HG03571 (cell line): ENCODE data around the gene SLC25A47.
A peak's percentile ranks its signal among the peaks of the same experiment; 100 is the strongest.
"Not testable (repeated sequence)": the region's sequence is repeated elsewhere in the genome, so short reads cannot be mapped to it uniquely, and the experiment has no call there.

Experiments used
- ATAC-seq: cut with Tn5 transposase; IDR thresholded peaks from one replicate; pipeline ENCODE4 v1.9.1; 2021; ENCODE audit not compliant: unreplicated experiment

The SLC25A47 gene, protein sequence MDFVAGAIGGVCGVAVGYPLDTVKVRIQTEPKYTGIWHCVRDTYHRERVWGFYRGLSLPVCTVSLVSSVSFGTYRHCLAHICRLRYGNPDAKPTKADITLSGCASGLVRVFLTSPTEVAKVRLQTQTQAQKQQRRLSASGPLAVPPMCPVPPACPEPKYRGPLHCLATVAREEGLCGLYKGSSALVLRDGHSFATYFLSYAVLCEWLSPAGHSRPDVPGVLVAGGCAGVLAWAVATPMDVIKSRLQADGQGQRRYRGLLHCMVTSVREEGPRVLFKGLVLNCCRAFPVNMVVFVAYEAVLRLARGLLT

DNA sequence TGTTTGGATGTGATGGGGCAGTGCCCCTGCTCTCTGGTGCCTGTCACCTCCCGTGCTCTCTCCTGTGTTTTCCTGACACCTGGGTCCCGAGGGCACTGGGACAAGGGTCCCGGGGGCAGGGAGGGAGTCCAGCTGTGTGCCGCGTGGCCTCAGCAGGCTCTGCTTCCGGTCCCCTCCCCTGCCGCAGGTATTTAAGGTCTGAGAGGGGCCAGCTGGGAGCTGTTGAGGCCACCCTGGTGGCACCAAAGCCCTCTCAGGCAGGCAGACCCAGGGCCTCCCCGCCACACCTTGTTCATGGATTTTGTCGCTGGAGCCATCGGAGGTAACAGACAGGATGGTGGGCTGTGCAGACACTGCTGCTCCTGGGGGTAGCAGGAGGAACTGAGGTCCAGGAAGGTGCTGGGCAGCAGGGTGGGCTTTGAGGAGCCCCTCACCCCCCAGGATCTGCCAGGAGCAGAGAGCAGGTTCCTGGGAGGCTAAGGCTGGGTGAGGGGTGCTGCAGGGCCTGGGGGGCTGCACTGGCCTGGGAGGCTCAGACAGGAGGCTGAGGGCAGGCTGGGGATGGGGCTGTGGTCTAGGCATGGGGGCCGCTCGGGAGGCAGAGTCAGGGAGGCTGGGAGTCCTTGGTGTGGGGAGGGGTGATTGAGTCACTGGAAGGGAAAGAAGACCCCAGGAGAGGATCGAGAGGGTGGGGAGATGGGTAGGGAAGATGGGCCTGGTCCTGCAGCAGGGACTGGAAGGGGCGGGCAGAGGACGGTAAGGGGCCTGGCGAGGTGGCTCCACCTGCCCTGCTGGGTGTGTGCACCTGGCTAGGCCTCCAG is at the start of gene SLC25A47:
Gene SLC25A47, plus strand, starts transcription at position 219 of the 821 bp plus-strand sequence. Its CDS starts 76 bp downstream, at position 295.
- ATAC-seq = no peak

DNA sequence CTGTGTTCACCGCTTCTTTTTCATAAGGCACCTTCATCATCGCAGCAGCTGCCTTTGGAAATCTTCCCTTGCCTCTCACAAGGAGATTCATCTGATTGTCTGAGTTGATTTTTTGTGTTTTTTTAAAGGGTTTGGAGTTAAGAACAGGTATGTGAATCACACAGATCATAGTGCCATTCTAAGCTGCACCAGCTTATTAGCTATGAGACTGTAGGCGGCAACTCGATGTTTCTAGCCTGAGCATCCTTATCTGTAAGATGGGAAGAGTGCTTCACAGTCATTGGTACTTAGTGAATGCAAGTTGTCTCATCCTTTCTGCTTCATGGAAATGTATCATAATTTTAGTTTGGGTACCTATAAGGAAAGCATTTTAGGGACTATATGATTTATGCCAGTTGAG is 48.9 kb upstream of the SLC25A47 start:
- ATAC-seq = no peak

DNA sequence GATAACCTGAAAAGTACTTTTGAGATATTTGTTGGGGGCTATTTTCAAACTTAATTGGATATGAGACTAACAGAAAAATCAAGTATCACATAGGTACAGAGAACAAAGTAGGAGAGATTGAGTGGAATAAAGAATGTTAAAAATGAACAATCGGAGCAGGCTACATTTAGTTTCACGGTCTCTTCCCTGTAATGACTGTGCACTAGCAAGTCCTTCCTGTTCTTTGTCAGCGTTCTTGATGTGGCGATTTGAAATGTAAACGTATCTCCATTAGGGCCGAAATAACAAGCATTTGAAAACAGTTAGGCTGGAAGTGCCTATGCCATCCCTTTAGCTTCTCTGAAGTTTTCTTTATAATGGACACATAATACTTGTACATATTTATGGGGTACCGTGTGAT is 47.9 kb upstream of the SLC25A47 start:
- ATAC-seq = no peak

DNA sequence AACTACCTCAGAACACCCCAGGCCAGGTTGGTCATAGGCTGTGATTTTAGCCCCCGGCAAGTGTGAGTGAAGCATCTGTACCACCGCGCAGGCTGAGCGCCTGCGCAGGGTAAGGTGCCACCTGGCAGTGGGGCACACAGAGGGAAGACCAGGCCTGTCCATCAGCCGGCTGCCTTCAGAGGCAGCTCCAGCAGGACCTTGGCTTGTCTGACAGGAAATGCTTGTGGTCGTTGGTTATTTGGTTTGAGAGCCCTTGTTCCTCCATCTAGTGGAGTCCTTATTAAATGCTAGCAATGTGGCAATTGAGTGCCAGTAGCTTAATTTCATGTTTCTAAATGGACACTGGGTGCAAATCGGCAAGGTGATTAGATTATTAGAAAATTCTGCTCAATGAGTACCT is 44.4 kb upstream of the SLC25A47 start:
- no peak for ATAC-seq

DNA sequence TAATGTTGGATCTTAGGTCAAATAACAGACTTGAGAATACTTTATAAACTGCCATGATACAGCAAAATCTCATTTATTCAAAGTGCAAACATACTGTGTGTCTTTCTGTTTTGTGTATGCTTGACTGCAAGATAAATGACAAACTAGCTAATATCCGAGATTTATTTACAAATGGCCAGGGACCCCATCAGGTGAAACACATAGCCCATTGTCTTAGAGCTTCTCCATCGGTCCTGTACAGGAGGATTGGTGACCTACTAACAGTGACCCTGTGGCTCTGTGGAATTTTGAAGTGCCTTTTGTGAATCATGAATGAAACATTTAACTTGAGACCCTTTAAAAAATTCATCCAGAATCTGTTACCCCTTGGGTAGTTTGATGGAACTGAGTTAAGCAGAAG is 44.0 kb upstream of the SLC25A47 start:
- ATAC-seq = no peak

DNA sequence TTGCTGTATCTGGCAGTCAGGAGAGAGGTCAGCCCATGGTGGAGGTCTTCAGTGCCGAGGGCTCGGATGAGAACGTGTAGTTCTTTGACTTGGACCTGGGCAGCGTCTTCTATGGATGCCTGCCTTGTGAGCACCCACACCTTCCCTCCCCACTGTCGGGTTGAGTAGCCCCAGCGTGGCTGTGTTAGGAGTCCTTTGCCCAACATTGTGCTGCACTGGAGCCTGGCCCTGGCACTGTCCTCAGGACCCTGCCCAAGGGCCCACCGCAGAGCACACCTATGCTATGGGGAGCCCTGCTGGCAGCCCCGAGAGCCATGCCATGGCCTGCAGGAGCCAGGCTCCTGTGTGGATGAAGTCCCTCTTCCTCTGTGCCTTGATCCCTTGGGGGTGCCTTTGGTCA is 43.6 kb upstream of the SLC25A47 start:
- ATAC-seq = no peak

DNA sequence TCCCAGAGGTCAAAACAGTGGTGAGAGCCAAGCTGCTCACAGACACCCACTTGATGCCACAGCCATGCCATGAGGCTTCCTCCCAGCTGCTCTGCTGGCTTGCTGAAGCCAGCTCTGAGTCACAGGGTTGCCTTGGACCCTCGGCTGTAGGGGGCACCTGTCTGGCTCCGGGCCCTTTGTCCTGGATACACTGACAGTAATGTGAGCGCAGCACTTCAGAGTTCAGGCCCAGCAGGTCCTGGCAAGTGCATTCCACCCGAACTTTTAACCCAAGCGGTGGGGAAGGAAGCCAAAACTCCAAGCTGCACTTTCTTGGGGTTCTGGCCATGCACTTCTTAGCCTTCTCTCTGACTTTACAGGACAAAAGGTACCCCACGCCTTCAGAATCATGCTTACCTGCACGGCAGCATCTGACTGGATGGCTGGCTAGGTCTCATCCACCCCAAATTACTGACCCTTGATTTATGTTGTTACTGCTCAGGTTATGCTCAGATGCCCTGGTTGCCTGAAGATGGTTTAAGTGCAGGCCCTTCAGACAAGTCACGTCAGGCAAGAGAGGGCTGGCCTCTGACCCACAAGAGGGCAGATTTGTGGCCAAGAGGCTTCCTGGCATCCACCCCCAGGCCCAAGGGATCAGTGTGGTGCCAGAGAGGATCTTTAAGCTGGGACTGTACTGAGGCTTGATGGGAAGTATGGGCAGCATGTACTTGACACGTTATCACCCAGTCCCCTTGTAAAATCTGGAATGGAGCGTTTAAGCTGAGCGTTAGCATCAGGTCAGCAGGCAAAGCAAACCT is 41.7 kb upstream of the SLC25A47 start:
- no peak for ATAC-seq

DNA sequence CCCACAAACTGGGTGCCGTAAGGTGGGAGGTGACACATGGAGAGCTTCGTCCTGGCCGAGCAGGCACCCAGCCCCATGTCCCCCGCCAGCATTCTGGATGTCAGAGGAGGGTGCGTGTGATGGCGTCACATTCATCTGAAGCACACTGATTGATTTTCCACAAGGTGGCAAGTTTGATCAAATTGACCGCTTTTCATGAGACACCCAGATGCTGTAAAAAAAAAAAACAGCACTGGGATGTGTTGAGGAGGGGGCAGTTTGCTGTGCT is 41.1 kb upstream of the SLC25A47 start:
- ATAC-seq = no peak

DNA sequence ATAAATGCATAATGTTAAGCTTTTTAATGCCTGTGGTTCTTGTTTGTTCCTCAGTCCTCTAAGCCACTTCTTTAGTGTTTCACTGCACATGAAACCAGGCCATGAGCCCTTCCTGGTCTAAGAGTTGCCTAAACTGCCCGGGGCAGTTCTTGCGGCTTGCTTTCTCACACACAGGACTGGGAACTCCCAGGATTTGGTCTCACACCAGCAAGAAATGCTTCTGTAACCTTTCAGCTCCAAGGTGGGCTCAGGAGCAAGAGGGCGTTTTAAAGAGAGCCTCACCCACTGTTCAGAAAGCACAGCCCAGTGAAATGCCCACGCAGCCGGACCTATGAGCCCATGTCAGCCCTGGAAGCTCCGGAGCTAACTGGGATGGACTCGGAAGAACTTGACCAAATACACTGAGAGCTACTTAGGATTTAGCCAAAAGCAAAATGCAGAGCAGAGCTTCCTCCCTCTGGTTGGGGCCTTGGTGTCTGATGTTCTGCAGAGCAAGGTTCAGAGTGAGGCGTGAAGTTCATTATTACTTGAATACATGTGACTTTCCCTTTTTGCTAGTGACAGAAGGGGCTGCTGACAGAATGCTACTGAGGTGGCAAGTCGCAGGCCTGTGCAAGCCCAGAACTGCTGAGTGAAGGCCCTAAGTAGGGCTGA is 40.2 kb upstream of the SLC25A47 start:
- ATAC-seq = no peak

DNA sequence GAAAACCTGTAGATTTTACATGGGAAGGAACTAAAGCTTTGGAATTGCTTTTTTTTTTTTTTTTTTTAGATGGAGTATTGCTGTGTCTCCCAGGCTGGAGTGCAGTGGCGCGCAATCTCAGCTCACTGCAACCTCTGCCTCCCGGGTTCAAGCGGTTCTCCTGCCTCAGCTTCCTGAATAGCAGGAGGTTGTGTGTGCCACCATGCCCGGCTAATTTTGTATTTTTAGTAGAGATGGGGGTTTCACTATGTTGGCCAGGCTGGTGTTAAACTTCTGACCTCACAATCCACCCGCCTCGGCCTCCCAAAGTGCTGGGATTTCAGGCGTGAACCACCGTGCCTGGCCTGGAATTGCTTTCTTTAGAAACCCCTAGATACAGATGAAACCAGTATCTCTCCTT is 39.7 kb upstream of the SLC25A47 start:
- ATAC-seq = not testable (repeated sequence)

DNA sequence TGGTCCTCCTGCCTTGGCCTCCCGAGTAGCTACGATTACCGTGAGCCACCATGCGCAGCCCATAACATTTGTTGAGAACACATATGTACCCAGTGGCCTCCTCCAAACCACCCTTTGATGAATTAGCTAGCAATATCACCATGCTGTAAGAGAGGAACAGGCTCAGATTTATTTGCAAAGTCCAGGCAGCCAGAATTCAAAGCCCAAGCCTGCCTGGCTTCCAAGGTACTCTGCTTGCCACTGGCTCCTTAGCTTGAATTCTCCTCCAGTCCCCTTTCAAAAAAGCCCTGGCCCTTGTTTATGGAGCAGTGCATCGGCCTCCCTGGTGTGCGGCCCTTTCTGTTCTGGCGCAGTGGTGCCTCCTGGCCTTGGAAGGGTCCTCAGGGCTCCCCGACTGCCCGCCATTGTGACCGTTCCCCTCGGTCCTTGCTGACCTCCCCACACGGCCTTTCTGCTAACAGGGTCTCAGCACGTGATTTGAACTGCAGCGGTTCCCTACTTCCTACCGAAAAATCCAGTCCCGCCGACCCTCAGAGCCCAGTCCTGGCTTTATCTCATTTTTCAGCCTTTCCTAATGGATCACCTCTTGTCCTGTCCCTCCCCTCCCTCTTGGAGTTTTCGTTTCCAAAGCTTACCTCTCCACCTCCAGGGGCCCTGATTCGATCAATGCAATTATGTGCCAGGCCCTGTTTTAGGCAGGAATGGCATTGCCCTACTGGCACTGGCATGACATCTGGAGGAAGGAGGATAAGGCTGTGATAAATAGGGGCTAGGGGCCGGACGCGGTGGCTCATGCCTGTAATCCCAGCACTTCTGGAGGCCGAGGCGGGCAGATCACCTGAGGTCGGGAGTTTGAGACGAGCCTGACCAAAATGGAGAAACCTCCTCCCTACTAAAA is 38.9 kb upstream of the SLC25A47 start:
- ATAC-seq = no peak

DNA sequence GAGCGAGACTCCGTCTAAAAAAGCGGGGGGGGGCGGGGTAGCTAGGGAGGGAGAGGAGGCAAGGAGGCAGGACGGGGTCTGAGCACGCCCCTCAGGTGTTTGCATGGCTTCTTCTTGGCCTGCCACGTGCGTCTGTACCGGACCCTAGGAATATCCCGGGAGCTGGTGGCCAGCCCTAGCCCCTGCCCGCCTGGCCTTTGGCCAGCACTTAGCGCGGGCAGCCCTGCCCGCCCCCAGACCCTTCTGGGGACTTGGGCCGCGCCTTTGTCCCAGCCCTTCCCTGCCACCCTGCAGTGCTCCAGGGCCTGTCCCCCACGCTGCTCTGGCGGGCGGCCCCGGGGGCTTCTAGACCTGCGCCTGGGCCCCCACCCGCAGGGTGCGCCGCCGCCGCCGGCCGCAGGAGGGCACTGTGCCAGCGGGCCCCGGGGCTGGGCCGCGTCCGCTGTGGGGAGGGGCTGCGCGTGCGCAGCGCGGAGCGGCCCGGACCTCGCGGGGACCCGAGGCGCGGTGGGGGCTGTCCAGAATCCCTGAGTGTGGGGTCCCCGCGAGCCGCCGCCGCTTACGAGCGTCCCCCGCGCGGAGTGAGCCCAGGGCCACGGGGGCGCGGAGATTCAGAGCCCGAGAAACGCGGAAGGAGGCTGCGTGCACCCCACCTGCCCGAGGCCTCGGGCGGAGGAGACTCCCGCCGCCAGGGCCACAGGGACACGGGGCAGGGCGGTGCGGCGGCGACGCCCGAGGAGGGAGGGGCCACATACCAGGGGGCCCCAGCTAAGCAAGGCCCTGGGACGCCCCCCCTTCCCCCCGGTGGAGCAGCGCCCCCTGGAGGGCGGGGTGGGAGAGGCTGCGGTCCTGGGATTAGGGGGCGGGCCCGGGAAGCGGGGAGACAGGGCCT is 37.9 kb upstream of the SLC25A47 start:
- peak; percentile 78 for ATAC-seq

DNA sequence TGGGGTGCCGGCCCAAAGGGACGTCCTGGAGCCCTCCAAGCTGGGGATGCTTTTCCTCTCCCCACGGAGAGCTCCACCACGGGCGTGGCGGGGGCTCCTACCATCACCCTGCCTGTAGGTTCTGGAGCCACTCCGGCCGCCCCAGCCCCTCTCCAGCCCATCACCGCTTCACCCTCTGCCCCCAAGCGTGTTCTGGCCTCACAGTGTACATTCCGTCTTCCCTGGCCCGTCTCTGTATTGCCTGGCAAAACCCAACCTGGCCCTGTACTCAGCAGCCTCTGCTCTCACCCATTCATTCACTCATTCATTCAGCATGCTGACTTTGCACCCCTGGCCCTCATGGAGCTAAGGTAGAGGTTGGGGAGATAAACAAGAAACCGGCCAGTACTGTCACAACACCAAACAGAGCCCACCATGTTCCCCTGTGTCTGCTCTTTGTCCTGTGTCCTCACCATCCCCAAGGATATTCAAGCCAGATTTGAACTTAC is 37.2 kb upstream of the SLC25A47 start:
- no peak for ATAC-seq

DNA sequence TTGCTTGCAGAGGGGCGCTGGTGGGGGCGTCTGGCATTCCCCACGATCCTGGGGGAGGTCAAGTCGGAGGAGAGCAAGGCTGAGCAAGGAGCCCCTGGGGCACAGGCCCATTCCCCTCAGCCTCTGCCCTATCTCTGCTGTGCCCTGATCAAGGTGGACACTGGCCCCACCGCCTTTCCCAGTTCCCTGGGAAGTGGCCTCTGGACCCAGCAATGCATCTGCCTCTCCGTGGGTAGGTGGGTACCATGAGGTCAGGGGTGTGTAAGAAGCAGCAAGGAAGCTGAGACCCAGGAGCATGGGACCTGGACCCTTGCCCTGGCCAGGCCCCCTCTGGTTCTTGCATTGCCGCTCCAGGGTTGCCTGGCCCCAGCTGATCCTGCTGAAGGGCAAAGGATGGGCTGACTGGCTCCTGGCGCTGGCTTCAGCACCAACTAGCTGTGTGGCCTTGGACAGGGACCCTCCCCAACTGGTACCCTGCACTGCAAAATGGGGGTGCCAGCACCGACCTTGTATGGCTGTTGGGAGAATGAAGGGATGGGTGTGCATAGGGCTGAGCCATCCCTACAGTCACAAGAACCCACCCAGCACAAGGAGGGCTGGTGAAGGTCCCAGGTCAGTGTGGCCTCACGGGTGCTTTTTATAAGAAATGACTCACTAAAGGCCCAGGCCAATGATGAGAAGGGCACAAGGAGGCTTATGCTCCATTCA is 36.5 kb upstream of the SLC25A47 start:
- no peak for ATAC-seq

DNA sequence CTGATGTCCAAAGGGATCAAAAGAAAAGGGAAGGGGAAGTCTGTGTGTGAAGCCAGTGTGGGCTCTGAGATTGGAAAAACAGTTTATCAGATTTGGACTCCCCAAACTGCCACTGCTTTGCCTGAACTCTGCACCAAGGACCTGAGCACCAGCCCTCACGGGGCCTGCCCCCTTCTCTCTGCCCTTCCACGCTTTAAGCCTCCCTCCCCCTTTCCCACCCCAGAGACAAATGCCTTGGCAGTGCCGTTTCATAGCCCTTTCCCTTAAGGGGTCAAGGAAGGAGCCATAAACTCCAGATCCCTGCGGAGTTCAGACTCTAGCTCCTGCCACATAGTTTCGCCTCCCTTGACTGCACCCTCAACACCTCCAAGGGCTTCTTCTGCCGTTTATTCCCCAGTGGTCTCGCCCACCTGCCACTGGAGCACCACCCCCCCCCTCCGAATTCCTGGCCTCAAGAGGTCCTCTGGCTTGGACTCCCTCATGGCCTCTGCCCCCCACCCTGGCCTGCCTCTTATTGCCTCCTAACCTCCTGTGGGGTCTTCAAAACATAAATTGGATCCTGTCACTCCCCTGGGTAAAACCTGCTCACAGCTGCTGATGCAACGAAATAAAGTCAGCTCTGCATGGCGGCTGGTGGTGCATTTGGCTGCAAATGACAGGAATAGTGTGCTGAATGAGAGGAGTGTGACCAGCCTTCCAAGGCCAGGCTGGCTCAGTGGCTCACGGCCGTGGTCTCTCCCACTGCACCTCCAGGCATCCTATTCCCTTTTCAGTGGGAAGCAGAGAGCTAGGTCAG is 35.7 kb upstream of the SLC25A47 start:
- ATAC-seq = no peak

DNA sequence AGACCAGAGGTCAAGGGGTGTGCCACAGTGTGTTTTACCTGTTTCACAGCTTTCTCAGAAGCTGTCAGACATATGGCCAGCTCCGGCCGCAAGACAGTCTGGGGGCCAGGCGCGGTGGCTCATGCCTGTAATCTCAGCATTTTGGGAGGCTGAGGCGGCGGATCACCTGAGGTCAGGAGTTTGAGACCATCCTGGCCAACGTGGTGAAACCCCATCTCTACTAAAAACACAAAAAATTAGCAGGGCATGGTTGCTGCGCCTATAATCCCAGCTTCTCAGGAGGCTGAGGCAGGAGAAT is 35.2 kb upstream of the SLC25A47 start:
- not testable (repeated sequence) for ATAC-seq

DNA sequence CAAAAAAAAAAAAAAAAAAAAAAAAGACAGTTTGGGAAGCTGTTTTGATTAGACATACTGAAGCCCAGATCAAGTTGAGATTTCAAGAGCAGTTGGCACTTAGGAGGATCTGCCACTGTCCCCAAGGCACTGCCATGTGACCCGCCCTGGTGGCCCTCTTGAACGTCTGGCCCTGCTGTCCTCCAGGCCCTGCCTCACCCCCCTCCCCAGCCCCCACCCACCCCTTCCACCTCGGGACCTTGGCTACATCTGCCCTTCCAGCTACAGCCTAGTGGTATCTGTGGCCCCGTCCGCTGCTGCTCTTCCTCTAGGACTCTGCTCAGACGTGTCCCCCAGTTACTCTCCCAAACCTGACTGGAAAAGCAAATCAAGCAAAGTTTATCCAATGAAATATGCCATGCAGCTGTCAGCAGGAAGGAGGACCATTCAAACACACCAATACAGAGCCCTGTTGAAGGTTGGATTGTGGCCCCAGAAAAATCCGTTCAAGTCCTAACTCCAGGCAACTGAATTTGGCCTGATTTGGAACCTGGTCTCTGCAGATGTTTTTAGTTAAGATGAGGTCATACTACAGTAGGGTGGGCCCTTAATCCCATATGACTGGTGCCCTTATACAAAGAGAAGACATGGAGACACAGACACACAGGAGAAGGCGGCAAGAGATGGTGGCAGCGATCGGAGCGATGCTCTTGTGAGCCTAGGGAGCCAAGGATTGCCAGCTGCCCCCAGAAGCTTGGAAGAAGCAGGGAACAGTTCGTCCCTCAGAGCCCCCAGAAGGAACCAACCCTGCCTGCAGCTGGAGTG is 34.6 kb upstream of the SLC25A47 start:
- no peak for ATAC-seq
